Vagina (tissue), 2 donors: ENCODE results near the gene GRK4.
"Not testable (repeated sequence)": the region's sequence is repeated elsewhere in the genome, so short reads cannot be mapped to it uniquely, and the experiment has no call there.

Source experiments
- CTCF ChIP-seq, 3 experiments: fragments of 450-650 bp in 2 of 3; fragments of 200-600 bp in 1 of 3; sonication (generic) in 1 of 3; IDR thresholded peaks; one replicate each; pipeline ENCODE4 v1.5.1; 2017 to 2019; ENCODE audit warnings: antibody characterized with exemption in 3 of 3, mild to moderate bottlenecking in 2 of 3, moderate library complexity in 2 of 3
- POLR2A ChIP-seq, 2 donors: fragments of 450-650 bp; IDR thresholded peaks; one replicate each; pipeline ENCODE4 v1.6.1; 2017; ENCODE audit warnings: antibody characterized with exemption in 2 of 2, mild to moderate bottlenecking in 2 of 2, moderate library complexity in 2 of 2

DNA sequence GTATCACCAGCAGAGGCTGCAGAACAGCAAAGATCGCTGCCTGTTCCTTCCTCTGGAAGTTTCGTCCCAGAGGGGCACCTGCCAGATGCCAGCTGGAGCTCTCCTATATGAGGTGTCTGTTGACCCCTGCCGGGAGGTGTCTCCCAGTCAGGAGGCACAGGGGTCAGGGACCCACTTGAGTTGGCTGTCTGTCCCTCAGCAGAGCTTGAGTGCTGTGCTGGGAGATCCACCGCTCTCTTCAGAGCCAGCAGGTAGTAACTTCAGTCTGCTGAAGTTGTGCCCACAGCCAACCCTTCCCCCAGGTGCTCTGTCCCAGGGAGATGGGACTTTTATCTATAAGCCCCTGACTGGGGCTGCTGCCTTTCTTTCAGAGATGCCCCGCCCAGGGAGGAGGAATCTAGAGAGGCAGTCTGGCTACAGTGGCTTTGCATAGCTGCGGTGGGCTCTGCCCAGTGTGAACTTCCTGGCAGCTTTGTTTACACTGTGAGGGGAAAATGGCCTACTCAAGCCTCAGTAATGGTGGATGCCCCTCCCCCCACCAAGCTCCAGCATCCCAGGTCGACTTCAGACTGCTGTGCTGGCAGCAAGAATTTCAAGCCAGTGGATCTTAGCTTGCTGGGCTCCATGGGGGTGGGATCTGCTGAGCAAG, 40.8 kb upstream of the GRK4 start:
- not testable (repeated sequence) for TF ChIP-seq CTCF, POLR2A (IDR thresholded peaks at IDR 0.05)
